Gastrocnemius medialis (tissue), 4 donors: ENCODE results near the gene METTL8.

ENCODE experiments used
- POLR2A ChIP-seq, 2 donors: fragments of 450-650 bp; IDR thresholded peaks; one replicate each; pipeline ENCODE4 v1.6.1; 2017; ENCODE audit warnings: antibody characterized with exemption in 2 of 2, mild to moderate bottlenecking in 2 of 2, moderate library complexity in 2 of 2
- TF ChIP-seq, protein P1 (sequence below), 5 experiments: fragments of 450-650 bp in 3 of 5; fragments of 200-600 bp in 2 of 5; sonication (generic) in 2 of 5; IDR thresholded peaks in 4 of 5; conservative IDR thresholded peaks in 1 of 5; 1 replicate in 4 of 5; 2 replicates in 1 of 5; pipeline ENCODE4 v1.5.1; 2016 to 2019; ENCODE audit warnings: antibody characterized with exemption in 5 of 5, mild to moderate bottlenecking in 3 of 5, moderate library complexity in 3 of 5

DNA sequence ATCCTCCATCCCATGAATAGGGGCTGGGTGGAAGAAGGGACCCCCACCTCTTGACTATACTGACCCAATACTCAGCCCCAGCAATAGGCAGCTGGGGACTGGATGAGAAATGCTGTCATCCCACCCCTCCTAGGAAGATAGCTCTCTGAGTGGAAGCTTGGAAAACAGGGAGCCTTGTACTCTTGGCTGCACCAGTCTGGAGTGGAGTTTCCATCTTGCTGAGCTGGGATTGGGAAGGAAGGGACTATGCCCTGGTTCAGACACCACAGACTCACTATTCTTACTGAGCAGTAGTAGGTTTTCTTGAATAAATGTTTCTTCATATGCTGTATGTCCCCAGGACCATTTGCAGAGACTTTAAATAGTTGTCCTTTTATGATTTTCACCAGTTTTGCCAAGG, 7.7 kb upstream of the METTL8 start:
- TF ChIP-seq, protein P1, sequence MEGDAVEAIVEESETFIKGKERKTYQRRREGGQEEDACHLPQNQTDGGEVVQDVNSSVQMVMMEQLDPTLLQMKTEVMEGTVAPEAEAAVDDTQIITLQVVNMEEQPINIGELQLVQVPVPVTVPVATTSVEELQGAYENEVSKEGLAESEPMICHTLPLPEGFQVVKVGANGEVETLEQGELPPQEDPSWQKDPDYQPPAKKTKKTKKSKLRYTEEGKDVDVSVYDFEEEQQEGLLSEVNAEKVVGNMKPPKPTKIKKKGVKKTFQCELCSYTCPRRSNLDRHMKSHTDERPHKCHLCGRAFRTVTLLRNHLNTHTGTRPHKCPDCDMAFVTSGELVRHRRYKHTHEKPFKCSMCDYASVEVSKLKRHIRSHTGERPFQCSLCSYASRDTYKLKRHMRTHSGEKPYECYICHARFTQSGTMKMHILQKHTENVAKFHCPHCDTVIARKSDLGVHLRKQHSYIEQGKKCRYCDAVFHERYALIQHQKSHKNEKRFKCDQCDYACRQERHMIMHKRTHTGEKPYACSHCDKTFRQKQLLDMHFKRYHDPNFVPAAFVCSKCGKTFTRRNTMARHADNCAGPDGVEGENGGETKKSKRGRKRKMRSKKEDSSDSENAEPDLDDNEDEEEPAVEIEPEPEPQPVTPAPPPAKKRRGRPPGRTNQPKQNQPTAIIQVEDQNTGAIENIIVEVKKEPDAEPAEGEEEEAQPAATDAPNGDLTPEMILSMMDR (IDR thresholded peaks at IDR 0.05 in 4 of 5, conservative IDR thresholded peaks at IDR 0.05 in 1 of 5), result no peak
- no peak for TF ChIP-seq POLR2A (IDR thresholded peaks at IDR 0.05)
